HFFc6 (cell line): Measurements from ENCODE around the gene TXNDC15. TPM values are rescaled to one million over a fixed set of nuclear protein-coding genes. Genes with fewer than 3 reads are reported as not detected.
"Not testable (repeated sequence)": the region's sequence is repeated elsewhere in the genome, so short reads cannot be mapped to it uniquely, and the experiment has no call there.

ENCODE experiments used
- DNase-seq: peaks from one replicate; pipeline ENCODE4 v3.0.0-alpha.2; 2018
- H3K27ac Mint-ChIP-seq: 2 replicates; pipeline ENCODE4 v1.8.0; 2020; ENCODE audit warnings: mild to moderate bottlenecking, mixed read lengths
- H3K27me3 Mint-ChIP-seq: 2 replicates; pipeline ENCODE4 v1.8.0; 2021; ENCODE audit warnings: mild to moderate bottlenecking, moderate library complexity, mixed read lengths; ENCODE audit not compliant: insufficient read depth
- H3K36me3 Mint-ChIP-seq: 2 replicates; pipeline ENCODE4 v1.8.0; 2021; ENCODE audit warnings: low read depth, mixed read lengths
- H3K4me1 Mint-ChIP-seq: 2 replicates; pipeline ENCODE4 v1.8.0; 2020; ENCODE audit warnings: low read depth, mixed read lengths
- H3K4me3 Mint-ChIP-seq: 2 replicates; pipeline ENCODE4 v1.8.0; 2020; ENCODE audit warnings: mild to moderate bottlenecking, moderate library complexity, mixed read lengths
- H3K9me3 Mint-ChIP-seq: 2 replicates; pipeline ENCODE4 v1.8.0; 2020; ENCODE audit warnings: mild to moderate bottlenecking, mixed read lengths
- CTCF ChIP-seq: fragments of 200-600 bp; sonication (generic); IDR thresholded peaks from 2 replicates; pipeline ENCODE4 v1.5.0; 2021; ENCODE audit warnings: antibody characterized with exemption, mild to moderate bottlenecking
- total RNA-seq, 6 experiments: library from RNA; stranded (reverse); fragmentation: NEBNext Ultra II Directional; extraction: Animal tissue kit (Norgen Biotek cat#: 25700); gene quantifications; 2 replicates in 1 of 6; 3 replicates in 5 of 6; pipeline ENCODE4 v1.2.3, GENCODE V29; 2021

The TXNDC15 gene
- total RNA-seq, 6 experiments from 2014 or later = 106 to 127 (median 125) TPM

- H3K36me3 Mint-ChIP-seq = peaks cover 20% of the 10 kb centered on the region
- H3K27me3 Mint-ChIP-seq = peaks cover 2% of the 10 kb centered on the region
- TF ChIP-seq CTCF = no peak
- peaks cover 56% of the 10 kb centered on the region for H3K4me1 Mint-ChIP-seq
- no peaks in the 10 kb centered on the region for H3K9me3 Mint-ChIP-seq
- H3K4me3 Mint-ChIP-seq = peak overlapping the region; percentile 97
- DNase-seq = no peak
- peak overlapping the region; percentile 98 for H3K27ac Mint-ChIP-seq
Observed at GRCh38 chr5:134846641-134846960, 27.6 kb upstream of the TXNDC15 start.

GRCh38 chr5:134849434-134849933 lies 24.7 kb upstream of the TXNDC15 start:
- not testable (repeated sequence) for H3K27me3 Mint-ChIP-seq, H3K4me3 Mint-ChIP-seq, DNase-seq, H3K9me3 Mint-ChIP-seq
- Mint-ChIP-seq H3K27ac (peak overlapping the region; percentile 8; the same call in 1 of the 2 replicates), H3K36me3 (peaks cover 20% of the 10 kb centered on the region), H3K4me1 (peaks cover 44% of the 10 kb centered on the region)

GRCh38 chr5:134851307-134851923 lies 22.8 kb upstream of the TXNDC15 start:
- peaks cover 2% of the 10 kb centered on the region for H3K27me3 Mint-ChIP-seq
- no peaks in the 10 kb centered on the region for H3K9me3 Mint-ChIP-seq
- H3K4me3 Mint-ChIP-seq = peak overlapping the region; percentile 68
- peaks cover 18% of the 10 kb centered on the region for H3K36me3 Mint-ChIP-seq
- DNase-seq = peak; percentile 61
- TF ChIP-seq CTCF = peak; percentile 76
- H3K4me1 Mint-ChIP-seq = peaks cover 31% of the 10 kb centered on the region
- peak overlapping the region; percentile 73 for H3K27ac Mint-ChIP-seq

- H3K4me1 Mint-ChIP-seq, H3K4me3 Mint-ChIP-seq, H3K9me3 Mint-ChIP-seq, DNase-seq, H3K27ac Mint-ChIP-seq, H3K27me3 Mint-ChIP-seq: not testable (repeated sequence)
- peaks cover 16% of the 10 kb centered on the region; the same call in 1 of the 2 replicates for H3K36me3 Mint-ChIP-seq
Observed at GRCh38 chr5:134856465-134856864, 17.7 kb upstream of the TXNDC15 start.

- Mint-ChIP-seq H3K4me1 (peaks cover 1% of the 10 kb centered on the region; the same call in 1 of the 2 replicates), H3K4me3 (no peak overlapping the region), H3K36me3 (peaks cover 16% of the 10 kb centered on the region; the same call in 1 of the 2 replicates), H3K27me3 (no peaks in the 10 kb centered on the region; the same call in 1 of the 2 replicates), H3K9me3 (no peaks in the 10 kb centered on the region), H3K27ac (no peak overlapping the region)
- TF ChIP-seq CTCF = no peak
- no peak for DNase-seq
Observed at GRCh38 chr5:134857401-134857800, 16.8 kb upstream of the TXNDC15 start.

- Mint-ChIP-seq H3K4me1 (no peaks in the 10 kb centered on the region), H3K27me3 (no peaks in the 10 kb centered on the region; the same call in 1 of the 2 replicates), H3K36me3 (peaks cover 6% of the 10 kb centered on the region; the same call in 1 of the 2 replicates), H3K4me3 (no peak overlapping the region), H3K27ac (no peak overlapping the region), H3K9me3 (no peaks in the 10 kb centered on the region)
- no peak for DNase-seq
- TF ChIP-seq CTCF = no peak
Observed at GRCh38 chr5:134864707-134865106, 9.5 kb upstream of the TXNDC15 start.
